H54 (cell line): ENCODE data around the gene CEP63.

ENCODE experiments used
- DNase-seq: peaks from one replicate; pipeline ENCODE4 v3.0.0; 2011; ENCODE audit warnings: low spot score, mixed read lengths; ENCODE audit not compliant: insufficient read length
- FAIRE-seq: peaks from 3 replicates; lab custom pipeline; 2011; peaks lifted over from hg19 to GRCh38; lab: Jason Lieb, UNC
- POLR2A ChIP-seq: IDR thresholded peaks from 2 replicates; pipeline ENCODE4 v1.6.1; 2011; ENCODE audit warnings: low read depth, mild to moderate bottlenecking, low read length

CEP63 gene

DNA sequence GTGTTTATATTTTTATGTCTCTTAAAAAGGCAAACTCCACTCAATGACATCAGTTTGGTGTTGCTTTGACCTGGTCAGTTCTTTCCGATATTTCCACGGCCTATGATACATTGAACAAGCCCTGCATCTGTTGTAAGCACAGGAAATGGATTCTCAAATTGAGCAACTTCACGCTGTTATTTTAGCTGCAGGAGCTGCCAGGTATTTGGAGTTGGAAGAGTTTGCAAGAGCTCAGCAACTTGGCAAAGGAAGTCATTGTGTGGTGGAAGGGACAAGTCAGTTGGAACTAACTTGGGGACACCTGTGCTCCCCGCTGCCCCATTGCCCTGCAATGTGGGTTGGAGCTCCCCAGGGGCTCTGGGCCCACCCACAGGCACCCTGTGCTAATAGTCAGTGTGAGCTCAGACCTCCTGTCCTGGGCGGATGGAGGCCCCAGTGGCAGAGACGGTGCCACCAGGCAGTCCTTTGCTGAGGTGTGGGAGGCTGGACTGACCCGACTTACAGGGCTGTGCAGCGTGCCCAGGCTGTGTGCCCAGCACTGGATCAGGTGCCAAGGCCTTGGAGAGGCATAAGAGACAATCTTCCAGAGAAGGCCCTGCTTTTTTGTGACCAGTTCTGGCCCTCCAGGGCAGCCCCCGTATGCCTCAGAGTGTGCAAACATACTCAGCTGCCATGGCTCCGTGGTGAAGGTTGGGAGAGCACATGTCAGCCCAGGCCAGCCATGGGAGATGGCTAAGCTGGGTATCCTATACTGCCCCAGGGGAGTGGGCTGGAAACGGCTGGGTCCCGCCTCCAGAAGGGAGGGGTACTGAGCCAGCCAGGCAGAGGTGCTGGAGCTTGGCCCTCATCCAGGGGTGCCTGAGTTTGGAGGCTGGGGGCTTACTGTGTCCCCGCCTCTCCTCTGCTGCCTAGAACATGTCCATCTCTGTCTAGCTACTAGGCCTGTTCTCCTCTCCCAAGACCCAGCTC, 121.5 kb downstream of the CEP63 start:
- FAIRE-seq, result no peak
- no peak for DNase-seq
- TF ChIP-seq POLR2A, result no peak

DNA sequence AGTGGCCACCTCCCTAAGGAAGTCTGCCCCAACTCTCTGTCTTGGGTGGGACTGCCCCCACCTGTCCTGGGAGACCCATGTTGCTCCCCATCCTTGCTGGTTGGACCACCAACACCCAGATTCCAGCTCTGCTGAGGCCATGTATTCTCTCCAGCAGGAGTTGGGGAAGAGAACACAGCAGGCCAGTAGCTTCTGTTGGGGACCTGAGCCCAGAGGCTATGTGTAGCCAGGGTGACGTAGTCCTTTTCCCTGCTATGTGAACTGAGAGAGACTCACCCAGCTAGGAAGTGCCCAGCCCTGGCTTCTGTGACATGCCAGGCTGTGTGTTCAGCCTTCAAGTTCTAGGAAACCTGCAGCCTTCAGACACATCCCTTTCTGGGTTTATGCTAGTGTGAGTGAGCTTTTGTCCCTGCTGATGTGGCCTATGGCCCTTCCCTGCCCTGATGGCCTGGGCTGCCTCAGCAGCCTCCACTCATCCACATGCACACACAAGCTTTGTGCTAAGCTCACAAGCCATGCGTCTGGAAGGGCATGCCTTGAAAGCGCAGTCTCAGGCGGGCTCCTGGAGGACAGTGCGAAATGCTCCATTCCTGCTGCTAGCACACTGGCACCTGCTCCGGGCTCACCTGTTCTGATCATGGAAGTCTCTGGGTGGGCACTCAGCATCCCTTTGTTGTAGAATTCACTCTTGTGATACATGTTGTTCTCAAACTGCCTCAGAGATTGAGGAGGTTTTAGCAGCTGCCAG, 122.3 kb downstream of the CEP63 start:
- FAIRE-seq (no peak), DNase-seq (no peak)
- TF ChIP-seq POLR2A, result no peak

DNA sequence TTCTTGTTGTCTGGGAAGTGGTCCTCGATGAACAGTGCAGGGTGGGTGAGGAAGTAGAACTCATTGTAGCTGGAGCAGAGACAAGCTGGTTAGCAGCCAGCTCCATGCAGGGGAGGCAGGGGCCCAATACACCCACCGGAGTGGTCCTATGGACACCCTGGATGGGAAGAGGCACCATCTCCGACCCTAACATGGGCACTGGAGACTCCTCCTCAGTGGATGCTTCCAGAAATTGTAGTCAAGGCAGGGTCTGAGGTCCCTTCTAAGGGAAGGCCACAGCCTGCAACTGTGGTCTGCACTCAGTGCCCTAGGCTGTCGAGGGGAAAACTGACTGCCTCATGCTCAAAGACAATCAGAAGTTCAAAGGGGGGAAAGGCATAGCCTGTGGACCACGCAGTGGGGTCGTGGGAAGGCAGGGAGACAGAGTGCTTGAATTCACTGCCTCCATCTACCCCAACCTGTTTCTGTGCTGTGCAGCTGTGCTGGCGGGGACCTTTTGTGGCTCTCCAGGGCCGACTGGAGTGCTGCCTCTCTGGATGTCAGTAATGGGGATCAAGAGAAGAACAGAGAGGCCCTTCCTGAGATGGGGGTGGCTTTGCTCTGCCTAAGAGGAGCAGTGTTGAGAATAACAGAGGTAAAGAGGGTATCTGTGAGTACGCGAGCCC, 123.0 kb downstream of the CEP63 start:
- DNase-seq (no peak), FAIRE-seq (no peak)
- TF ChIP-seq POLR2A, result no peak

DNA sequence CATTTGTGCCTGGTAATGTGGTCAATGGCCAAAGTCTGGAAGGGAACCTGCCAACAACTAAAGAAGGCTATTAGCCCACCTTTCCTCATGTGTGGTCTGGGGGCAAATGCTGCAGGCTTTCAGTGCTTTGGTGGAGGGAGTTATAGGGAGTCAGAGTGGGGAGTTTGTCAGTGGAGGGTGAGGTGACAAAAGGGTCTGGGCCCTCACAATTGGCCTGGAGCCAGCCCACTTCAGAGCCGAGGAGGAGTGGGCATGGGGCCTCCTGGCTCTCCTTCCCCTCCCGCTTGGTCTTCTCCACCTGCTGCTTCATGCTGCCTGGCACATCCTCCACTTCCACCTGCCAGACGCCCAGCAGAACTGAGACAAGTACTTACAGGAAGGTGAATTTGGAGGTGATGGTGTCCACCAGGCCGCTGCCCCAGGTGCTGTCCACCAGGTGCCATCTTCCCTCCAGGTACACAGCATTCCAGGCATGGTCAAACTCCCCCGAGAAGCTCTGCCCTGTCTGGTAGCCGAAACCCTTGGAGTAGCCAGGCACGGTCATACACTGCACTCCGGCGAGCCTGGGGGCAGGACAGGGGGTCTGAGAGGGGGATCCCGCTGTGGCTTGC, 124.1 kb downstream of the CEP63 start:
- FAIRE-seq (no peak), DNase-seq (no peak)
- TF ChIP-seq POLR2A, result no peak

DNA sequence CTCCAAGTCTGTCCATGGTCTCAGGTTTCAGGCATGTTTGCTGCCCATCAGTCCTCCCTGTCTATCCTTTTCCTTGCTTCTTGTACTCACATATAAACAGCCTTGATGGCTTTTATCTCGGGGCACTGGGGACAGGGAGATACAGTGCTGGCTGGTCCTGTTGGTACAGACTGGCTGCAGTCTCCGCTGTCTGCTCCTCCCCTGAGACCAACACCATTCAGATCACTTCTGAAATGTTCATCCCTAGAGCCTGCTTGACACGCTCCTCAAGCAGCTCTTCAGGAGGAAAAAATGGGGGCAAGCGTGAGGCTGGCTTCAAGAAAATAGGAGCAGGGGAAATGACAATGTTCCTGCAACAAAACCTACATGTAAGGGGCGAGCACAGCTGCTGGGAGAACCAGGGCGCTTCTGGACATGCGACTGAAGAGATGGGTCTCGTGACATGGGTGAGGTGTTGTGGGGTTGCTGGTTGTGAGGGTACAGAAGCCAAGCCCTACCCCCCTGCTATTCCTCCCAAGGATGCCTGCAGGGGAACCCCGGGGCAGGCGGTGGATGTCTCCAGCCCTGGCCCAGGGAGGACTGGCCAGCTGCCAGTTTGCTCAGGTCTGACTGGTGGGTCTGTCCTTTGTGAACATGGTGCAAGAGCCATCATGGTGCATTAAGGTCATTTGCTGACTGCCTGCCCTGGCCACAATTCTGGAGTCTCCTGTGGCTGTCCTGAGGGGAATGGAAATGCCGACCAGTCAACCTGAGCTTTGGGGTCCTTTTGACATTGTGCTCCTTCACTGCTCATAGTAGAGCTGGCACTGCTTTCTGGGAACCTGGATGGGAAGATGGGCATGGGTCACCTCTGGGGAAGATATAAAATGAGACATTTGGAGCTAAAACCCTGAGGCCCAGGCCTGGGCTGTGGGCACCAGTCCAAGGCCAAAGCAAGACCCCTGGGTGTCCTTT, 124.9 kb downstream of the CEP63 start:
- no peak for FAIRE-seq
- no peak for DNase-seq
- TF ChIP-seq POLR2A, result no peak

DNA sequence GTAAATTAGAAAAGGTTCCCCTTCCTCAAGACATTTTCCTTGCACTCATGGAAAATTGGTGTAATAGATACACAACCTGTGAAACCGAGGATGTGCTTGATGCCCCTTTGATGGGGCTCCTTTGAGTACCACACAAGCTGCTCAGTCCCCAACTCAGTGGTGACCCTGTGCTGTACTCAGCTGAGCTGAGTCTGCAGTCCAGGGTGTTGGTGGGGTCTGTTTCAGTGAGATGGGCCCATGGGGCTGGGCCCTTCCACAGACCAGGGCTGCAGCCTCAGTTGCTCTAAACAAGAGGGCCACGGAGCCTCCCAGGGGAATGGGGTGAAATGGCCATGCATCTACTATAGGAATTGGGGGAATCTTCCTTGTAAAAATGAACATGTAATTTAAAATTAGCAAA, 125.7 kb downstream of the CEP63 start:
- FAIRE-seq, result no peak
- DNase-seq, result no peak
- TF ChIP-seq POLR2A, result no peak

DNA sequence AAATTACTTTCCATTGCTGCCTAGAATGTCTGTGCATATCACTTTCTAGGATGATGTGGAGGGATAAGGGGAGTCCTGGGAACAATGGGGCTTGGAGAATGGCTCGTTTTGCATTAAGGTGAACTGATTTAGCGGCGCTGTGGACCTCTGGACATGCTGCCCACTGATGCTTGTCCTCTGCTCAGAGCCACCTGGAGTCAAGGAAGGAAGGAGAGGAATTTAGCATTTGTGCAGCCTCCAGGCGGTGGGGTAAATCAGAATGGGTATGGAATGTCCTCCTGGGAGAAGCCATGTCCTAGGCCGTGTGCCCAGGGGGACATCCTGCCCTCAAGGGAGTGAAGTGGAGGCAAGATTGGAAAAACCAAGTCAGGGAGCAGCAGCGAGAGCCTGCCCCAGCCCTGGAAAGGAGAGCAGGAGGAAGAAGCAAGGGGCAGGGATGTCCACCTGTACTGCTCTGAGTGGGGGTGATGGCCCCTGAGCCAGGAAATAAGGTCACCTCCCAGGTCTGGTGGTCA, 127.2 kb downstream of the CEP63 start:
- no peak for TF ChIP-seq POLR2A
- no peak for FAIRE-seq
- no peak for DNase-seq

DNA sequence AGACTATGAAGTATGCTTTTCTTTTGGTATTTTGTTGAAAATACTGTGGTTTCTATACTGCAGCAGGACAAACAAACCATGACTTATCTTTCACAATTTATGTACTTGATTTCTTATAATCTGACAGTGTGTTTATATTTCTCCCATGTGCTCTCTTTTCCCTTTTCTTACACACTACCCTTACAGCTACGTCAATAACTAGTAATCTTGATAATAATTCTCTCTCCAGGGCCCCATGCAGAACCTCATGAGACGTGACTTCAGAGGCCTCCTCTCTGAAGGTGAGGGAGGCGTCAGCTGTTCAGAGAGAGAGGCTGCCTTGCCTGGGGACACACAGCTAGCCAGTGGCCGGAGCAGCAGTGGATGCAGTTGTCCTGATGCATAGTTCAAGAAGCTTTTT, 129.1 kb downstream of the CEP63 start:
- no peak for FAIRE-seq
- no peak for DNase-seq
- no peak for TF ChIP-seq POLR2A

DNA sequence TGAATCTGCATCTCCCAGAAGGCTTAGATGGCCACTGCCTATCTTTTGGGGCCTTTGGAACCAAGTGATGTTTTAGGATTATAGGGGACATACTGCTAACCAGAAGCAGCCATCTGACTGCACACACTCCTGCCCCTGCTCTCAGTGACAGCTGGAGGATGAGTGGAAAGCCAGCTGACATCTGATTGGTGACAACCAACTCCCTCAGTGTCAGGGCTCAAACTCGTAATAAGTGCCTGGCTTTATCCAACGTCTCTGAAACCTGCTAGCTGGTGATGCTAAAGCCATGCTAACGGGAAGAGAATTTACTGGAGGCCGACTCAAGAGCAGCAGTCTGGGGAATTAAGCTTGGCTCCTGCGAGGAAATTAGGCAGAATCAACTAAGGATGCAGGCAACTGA, 129.9 kb downstream of the CEP63 start:
- FAIRE-seq (no peak), DNase-seq (no peak)
- TF ChIP-seq POLR2A, result no peak

DNA sequence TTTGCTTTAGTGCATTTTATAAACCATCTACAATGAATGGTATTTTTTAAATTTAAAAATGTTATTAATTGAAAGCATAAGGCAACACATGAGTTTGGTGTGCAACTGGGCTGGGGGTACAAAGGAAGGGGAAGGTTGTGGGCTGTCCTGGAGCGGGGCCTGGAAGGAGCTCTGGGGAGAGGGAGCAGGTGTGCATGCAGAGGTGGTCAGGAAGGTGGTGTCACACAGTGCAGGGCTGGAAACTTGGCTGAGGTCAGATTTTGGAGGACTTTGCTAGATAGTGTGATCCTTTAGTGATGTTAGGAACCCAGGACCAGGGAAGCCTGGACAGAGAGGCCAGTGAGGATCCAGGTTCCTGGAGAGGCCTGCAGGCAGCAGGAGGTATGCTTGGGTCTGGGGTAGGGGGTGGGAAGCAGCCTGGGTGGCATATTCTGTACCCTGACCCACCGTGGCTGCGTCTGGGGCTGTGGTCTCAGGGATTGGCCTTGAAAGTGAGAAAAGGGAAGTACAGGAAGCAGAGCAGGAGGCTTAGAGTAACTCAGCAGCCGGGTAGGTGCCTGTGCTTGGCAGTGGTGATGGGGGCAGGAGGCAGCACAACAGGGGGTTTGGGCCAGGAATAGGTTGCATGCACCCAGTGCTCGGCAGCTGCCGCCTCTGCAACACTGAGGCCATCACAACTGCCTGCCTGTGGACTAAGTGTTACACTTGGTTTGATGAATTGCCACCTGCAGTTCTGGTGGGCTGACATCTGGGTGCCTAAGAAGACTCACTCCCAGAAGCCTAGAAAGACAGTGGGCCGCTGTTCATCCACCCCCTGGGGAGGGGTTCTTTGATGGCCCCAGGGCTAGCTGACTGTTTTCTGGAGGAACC, 132.0 kb downstream of the CEP63 start:
- TF ChIP-seq POLR2A, result no peak
- FAIRE-seq (no peak), DNase-seq (no peak)

DNA sequence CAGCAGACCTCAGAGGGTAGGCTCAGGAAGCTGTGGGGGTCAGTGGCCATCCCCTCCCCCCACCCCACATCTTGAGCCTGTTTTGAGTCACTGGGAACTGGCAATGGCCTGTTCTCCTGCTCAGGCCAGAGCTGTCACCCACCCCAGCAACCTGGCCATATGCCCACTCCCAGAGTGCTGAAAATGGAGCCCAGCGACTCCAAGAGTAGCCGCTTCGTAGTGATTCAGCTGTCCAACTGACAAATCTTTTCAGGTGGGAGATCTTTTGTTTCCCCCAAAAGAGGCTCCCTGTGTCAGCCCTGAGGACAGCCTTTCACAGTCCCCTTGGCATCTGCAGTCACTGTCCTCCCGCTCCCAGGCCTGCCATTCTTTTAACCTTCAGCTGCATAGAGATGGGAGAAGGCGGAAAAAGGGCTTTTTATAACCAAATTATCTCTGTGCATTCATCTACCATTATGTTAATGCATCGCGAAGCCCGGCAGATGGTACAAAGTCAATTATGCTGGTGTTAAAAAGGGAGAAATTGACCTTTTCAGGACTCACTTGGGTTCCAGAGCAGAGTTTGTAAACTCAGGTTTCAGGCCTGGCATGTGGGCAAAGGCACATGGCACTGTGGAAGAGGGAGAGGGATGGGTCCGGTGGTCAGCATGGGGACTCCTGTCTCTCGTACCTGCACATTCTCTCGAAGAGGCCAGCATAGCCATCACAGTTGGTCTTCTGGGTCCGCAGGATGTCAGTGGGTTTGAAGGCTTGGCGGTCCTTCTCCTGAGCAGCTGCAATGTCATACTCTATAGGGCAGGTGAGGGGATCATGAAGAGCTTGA, 132.8 kb downstream of the CEP63 start:
- TF ChIP-seq POLR2A, result no peak
- FAIRE-seq (no peak), DNase-seq (no peak)

DNA sequence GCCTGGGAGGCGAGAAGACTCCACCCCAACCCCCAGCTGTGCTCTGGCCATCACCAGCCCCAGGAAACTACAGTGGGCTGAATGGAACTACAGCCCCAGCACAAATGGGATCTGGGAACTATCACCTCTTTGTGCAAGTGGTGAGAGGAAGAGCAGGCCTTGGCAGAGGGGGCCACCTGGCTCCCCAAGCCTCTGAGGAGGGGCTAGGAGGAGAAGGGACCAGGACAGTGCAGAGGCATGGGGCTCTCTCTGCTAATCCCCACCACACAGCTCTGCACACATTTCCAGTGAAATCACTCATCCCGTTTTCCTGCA, 133.4 kb downstream of the CEP63 start:
- DNase-seq, result no peak
- no peak for TF ChIP-seq POLR2A
- no peak for FAIRE-seq
